Activated naive CD8-positive, alpha-beta T cell treated with anti-CD3 and anti-CD28 coated beads, Interleukin-2, amount 50 U/mL, for 16 hours (primary cell): ENCODE results near the gene KRT17.
"Not testable (repeated sequence)": the region's sequence is repeated elsewhere in the genome, so short reads cannot be mapped to it uniquely, and the experiment has no call there.

ENCODE experiments used
- DNase-seq: peaks from one replicate; pipeline ENCODE4 v3.0.0-alpha.2; 2020; ENCODE audit warnings: low read depth, low spot score

KRT17 gene

GRCh38 chr17:41634639-41635038 is 10.3 kb upstream of the KRT17 start:
- no peak for DNase-seq

GRCh38 chr17:41633556-41634199 is 9.3 kb upstream of the KRT17 start:
- DNase-seq, result no peak

GRCh38 chr17:41632482-41633105 is 8.2 kb upstream of the KRT17 start:
- DNase-seq, result no peak

- DNase-seq, result no peak
Observed at GRCh38 chr17:41631898-41632285, 7.5 kb upstream of the KRT17 start.

- no peak for DNase-seq
Observed at GRCh38 chr17:41631025-41631897, 6.9 kb upstream of the KRT17 start.

GRCh38 chr17:41629826-41630670 is 5.7 kb upstream of the KRT17 start:
- no peak for DNase-seq

GRCh38 chr17:41629316-41629715 is 4.9 kb upstream of the KRT17 start:
- no peak for DNase-seq

GRCh38 chr17:41628621-41629255 is 4.4 kb upstream of the KRT17 start:
- DNase-seq, result not testable (repeated sequence)

GRCh38 chr17:41628073-41628370 is 3.6 kb upstream of the KRT17 start:
- not testable (repeated sequence) for DNase-seq

GRCh38 chr17:41627316-41628072 is 3.1 kb upstream of the KRT17 start:
- no peak for DNase-seq

GRCh38 chr17:41626914-41627295 is 2.5 kb upstream of the KRT17 start:
- not testable (repeated sequence) for DNase-seq

- not testable (repeated sequence) for DNase-seq
Observed at GRCh38 chr17:41626028-41626913, 1.9 kb upstream of the KRT17 start.

- no peak for DNase-seq
Observed at GRCh38 chr17:41625602-41626001, 1.2 kb upstream of the KRT17 start.

- DNase-seq, result not testable (repeated sequence)
Observed at GRCh38 chr17:41623184-41623861, 1.1 kb downstream of the KRT17 start.

- not testable (repeated sequence) for DNase-seq
Observed at GRCh38 chr17:41622340-41623183, 1.8 kb downstream of the KRT17 start.

GRCh38 chr17:41621916-41622315 is 2.5 kb downstream of the KRT17 start:
- DNase-seq, result no peak

GRCh38 chr17:41621435-41621817 is 2.9 kb downstream of the KRT17 start:
- not testable (repeated sequence) for DNase-seq
